GM12878 (cell line): ENCODE measurements around the gene HOXB3. TPM values are rescaled to one million over a fixed set of nuclear protein-coding genes. Genes with fewer than 3 reads are reported as not detected.

ENCODE experiments used
- BMI1 ChIP-seq: fragments of 450-650 bp; IDR thresholded peaks from 2 replicates; pipeline ENCODE4 v1.6.1; 2016; ENCODE audit warnings: mild to moderate bottlenecking, moderate library complexity, borderline replicate concordance
- CEBPB ChIP-seq, 2 experiments: fragments of 150-350 bp in 1 of 2; IDR thresholded peaks; 2 replicates each; pipeline ENCODE4 v1.6.1; 2012 to 2014; ENCODE audit warnings: low read depth in 2 of 2, low read length in 2 of 2, borderline replicate concordance in 1 of 2, inconsistent platforms in 1 of 2
- EED ChIP-seq: sonication (generic); IDR thresholded peaks from 2 replicates; pipeline ENCODE4 v1.6.1; 2016; ENCODE audit warnings: antibody characterized with exemption, low read depth
- ETV6 ChIP-seq, 2 experiments: fragments of 450-650 bp in 1 of 2; IDR thresholded peaks in 1 of 2; conservative IDR thresholded peaks in 1 of 2; 2 replicates each; pipeline ENCODE4 v1.6.1; 2014; ENCODE audit warnings: antibody characterized with exemption in 1 of 2, borderline replicate concordance in 1 of 2, low read depth in 1 of 2, mild to moderate bottlenecking in 1 of 2, moderate library complexity in 1 of 2
- EZH2 ChIP-seq: IDR thresholded peaks from 2 replicates; pipeline ENCODE4 v1.6.1; 2012; ENCODE audit warnings: low read depth, mild to moderate bottlenecking, control low read depth, inconsistent platforms, low read length, borderline replicate concordance; ENCODE audit not compliant: control insufficient read depth
- HCFC1 ChIP-seq: fragments of 150-350 bp; IDR thresholded peaks from 2 replicates; pipeline ENCODE4 v1.6.1; 2014; ENCODE audit warnings: low read length
- KAT2A ChIP-seq: conservative IDR thresholded peaks from 2 replicates; pipeline ENCODE4 v1.6.1; 2011; ENCODE audit warnings: low read depth, low read length; ENCODE audit not compliant: control insufficient read depth
- KLF5 ChIP-seq: fragments of 450-650 bp; IDR thresholded peaks from 2 replicates; pipeline ENCODE4 v1.6.1; 2014; ENCODE audit warnings: mild to moderate bottlenecking; ENCODE audit not compliant: partially characterized antibody
- MYB ChIP-seq: fragments of 150-350 bp; IDR thresholded peaks from 2 replicates; pipeline ENCODE4 v1.6.1; 2014; ENCODE audit warnings: mild to moderate bottlenecking, low read depth, low read length, borderline replicate concordance
- NFYB ChIP-seq: IDR thresholded peaks from 2 replicates; pipeline ENCODE4 v1.6.1; 2011; ENCODE audit warnings: low read depth, mild to moderate bottlenecking, low read length, improper control_type of control experiment, moderate library complexity; ENCODE audit not compliant: insufficient read depth
- NKRF ChIP-seq: fragments of 450-650 bp; conservative IDR thresholded peaks from 2 replicates; pipeline ENCODE4 v1.6.1; 2017; ENCODE audit warnings: mild to moderate bottlenecking, moderate library complexity
- NR2C1 ChIP-seq: fragments of 450-650 bp; IDR thresholded peaks from 2 replicates; pipeline ENCODE4 v1.6.1; 2017; ENCODE audit warnings: antibody characterized with exemption, mild to moderate bottlenecking, moderate library complexity
- PAX8 ChIP-seq: fragments of 450-650 bp; IDR thresholded peaks from 2 replicates; pipeline ENCODE4 v1.6.1; 2017; ENCODE audit warnings: mild to moderate bottlenecking, moderate library complexity
- POLR2A ChIP-seq: IDR thresholded peaks from 2 replicates; pipeline ENCODE4 v1.6.1; 2011; ENCODE audit warnings: low read depth, mild to moderate bottlenecking, low read length
- PRDM15 ChIP-seq: fragments of 450-650 bp; formaldehyde crosslinking; IDR thresholded peaks from 2 replicates; pipeline ENCODE4 v1.4.0; 2020; ENCODE audit warnings: mild to moderate bottlenecking, moderate library complexity
- SMC3 ChIP-seq: IDR thresholded peaks from 2 replicates; pipeline ENCODE4 v1.6.1; 2011; ENCODE audit warnings: low read length, improper control_type of control experiment, borderline replicate concordance
- ZNF687 ChIP-seq: fragments of 450-650 bp; IDR thresholded peaks from 2 replicates; pipeline ENCODE4 v1.6.1; 2017; ENCODE audit warnings: mild to moderate bottlenecking, moderate library complexity
- ZSCAN29 ChIP-seq: fragments of 450-650 bp; IDR thresholded peaks from 2 replicates; pipeline ENCODE4 v1.6.1; 2017; ENCODE audit warnings: mild to moderate bottlenecking, moderate library complexity
- polyA plus RNA-seq, 11 experiments: library from polyadenylated mRNA; depleted of rRNA in 4 of 11; unstranded in 6 of 11; stranded (reverse) in 5 of 11; fragments of >200 nt; fragmentation: Nextera tagmentation in 4 of 11; fragmentation: Illumina TruSeq in 1 of 11; extraction: Ambion mirVana in 4 of 11; extraction: Trizol in 1 of 11; gene quantifications; 1 replicate in 1 of 11; 2 replicates in 10 of 11; pipeline versions ENCODE4 v1.2.1 to v1.2.3, GENCODE V29; 2011 to 2016; ENCODE audit warnings: inconsistent platforms in 2 of 11, missing spikeins in 2 of 11, low read depth in 1 of 11
- total RNA-seq, 4 experiments: library from RNA; depleted of rRNA in 3 of 4; stranded (reverse); fragments of >200 nt in 3 of 4; fragmentation: Illumina TruSeq in 1 of 4; extraction: Trizol in 1 of 4; gene quantifications; 2 replicates each; pipeline versions ENCODE4 v1.2.1 to v1.2.3, GENCODE V29; 2013 to 2021

The HOXB3 gene
- total and polyA plus RNA-seq, 10 of the 15 experiments (the other 5 are each of a cell fraction or from before 2014, with no cell fraction given), result 0.19 to 7.7 (median 2.9) TPM

GRCh38 chr17:48610282-48611211 lies 20.5 kb upstream of the HOXB3 start, which contains the start of gene HOXB7 (continued):
- TF ChIP-seq SMC3 (no peak), ETV6 (conservative IDR thresholded peaks at IDR 0.05 in 1 of 2, IDR thresholded peaks at IDR 0.05 in 1 of 2; ENCODE audit: borderline replicate concordance in 1 of 2, low read depth in 1 of 2) (no peak), CEBPB (IDR thresholded peaks at IDR 0.05; ENCODE audit: borderline replicate concordance in 1 of 2, low read depth in 2 of 2, low read length in 2 of 2) (no peak), NKRF (no peak; the same call in 1 of the 2 replicates), PAX8 (no peak), ZNF687 (peak; percentile 63; the same call in 1 of the 2 replicates), NR2C1 (no peak), KAT2A (no peak), EED (no peak), ZSCAN29 (peak; percentile 100), EZH2 (no peak), MYB (no peak), BMI1 (no peak; the same call in 1 of the 2 replicates), NFYB (peak; percentile 85), KLF5 (no peak), POLR2A (peak; percentile 68; the same call in 1 of the 2 replicates), HCFC1 (no peak), PRDM15 (CRISPR knock-in tag) (no peak)
